ENCODE measurements around the gene VAPB. TPM values are rescaled to one million over a fixed set of nuclear protein-coding genes. Genes with fewer than 3 reads are reported as not detected.
A peak's percentile ranks its signal among the peaks of the same experiment; 100 is the strongest.

The VAPB gene
- total RNA-seq, 1 experiment from 2014 or later, result 46.6 TPM

DNA sequence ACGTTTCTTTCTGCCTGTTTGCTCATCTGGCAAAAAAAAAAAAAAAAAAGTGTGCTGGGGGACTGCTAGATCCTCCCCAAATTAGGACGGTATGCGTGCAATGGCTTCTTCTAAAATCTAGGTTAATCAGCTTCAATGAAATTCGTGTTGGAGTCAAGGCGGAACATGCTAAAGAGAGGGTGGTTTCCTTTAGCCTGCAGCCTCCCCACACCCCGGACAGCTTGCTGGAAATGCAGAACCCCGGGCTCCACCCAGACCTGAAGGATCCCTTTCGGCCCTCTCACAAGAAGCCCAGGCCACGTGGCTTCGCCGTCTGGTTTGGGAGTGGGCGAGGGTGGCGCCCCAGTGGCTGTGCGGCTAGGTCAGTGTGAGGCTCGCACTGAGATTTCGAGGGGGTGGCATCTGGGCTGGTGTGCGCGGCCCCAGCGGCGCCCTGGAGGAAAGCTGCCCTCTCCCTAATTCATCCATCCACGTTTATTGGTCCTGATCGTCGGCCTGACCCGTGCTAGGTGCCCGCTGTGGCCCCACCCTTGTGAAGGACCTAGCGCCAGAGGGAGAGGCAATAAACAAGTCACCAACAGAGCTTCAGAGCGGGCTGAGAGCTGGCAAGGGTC is 77.2 kb downstream of the VAPB start (continued):
- TF ChIP-seq, protein P1, sequence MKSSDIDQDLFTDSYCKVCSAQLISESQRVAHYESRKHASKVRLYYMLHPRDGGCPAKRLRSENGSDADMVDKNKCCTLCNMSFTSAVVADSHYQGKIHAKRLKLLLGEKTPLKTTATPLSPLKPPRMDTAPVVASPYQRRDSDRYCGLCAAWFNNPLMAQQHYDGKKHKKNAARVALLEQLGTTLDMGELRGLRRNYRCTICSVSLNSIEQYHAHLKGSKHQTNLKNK (CRISPR knock-in tag; IDR thresholded peaks at IDR 0.05), result no peak

DNA sequence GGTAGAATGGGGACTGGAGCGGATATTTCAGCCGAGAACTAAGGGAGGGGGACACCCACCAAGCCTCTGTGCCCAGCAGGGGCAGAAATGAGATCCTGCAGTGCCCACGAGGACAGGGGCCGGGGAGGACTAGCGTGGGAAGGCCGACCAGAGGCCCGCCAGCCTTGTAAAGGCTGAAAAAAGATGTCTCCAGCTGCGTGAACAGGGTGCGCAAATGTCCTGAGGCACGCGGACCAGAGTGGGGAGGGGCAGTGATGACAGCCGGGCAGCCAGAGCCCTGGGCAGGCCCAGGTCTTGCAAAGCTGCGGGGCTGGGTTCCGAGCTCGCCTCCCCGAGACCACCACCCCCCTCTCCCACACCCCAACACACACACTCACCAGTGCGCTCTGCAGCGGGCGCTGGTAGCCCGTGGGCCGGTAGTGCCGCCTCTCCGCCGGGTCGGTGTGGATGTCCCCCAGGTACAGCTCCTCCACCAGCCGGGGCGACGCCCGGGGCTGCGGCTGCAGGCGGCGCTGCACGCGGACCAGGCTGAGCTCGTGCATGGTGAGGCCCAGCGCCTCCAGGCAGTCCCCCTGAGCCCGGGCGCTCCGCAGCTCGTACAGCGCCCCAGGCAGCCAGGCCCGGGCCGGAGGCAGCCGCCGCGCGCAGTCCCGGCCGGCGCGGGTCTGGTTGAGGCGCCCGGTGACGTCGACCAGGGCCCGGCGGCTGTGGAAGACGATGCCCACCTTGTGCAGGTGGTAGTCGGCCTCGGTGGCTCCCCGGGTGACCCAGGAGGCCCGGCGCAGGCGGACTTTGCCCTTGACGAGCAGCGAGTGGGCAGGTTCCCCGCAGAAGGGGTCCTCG is 77.9 kb downstream of the VAPB start:
- no peak for DNase-seq (ENCODE audit: low spot score)

GRCh38 chr20:58467572-58468527 is 78.8 kb downstream of the VAPB start:
- no peak overlapping the region for H3K27ac Mint-ChIP-seq
- H3K27me3 Mint-ChIP-seq (ENCODE audit: low read depth), result no peaks in the 10 kb centered on the region
- no peak for DNase-seq (ENCODE audit: low spot score)
- H3K36me3 Mint-ChIP-seq, result peaks cover 5% of the 10 kb centered on the region; the same call in 1 of the 2 replicates
- H3K4me3 Mint-ChIP-seq, result no peak overlapping the region
- H3K4me1 Mint-ChIP-seq, result 0 out of 2 replicates have a peak, but pooled peaks cover 4% of the 10 kb centered on the region
- peaks cover 5% of the 10 kb centered on the region; the same call in 1 of the 2 replicates for H3K9me3 Mint-ChIP-seq
- POLR2A ChIA-PET, result interaction anchor here (1.5 kb wide), 1 partner anchor 238 kb away, joined by 3 read pairs; no protein-coding TSS in a partner anchor
- ATAC-seq, result peak; percentile 22; the same call in 1 of the 2 replicates
- CTCF ChIA-PET, result interaction anchor here (1.2 to 3.4 kb wide), 2 partner anchors 14 to 220 kb away, joined by 3 to 17 read pairs; no protein-coding TSS in a partner anchor
- TF ChIP-seq NFE2L1 (CRISPR knock-in tag; IDR thresholded peaks at IDR 0.05) (no peak), FOXP4 (CRISPR knock-in tag; IDR thresholded peaks at IDR 0.05) (no peak), ATF1 (CRISPR knock-in tag; IDR thresholded peaks at IDR 0.05) (no peak), ZNF532 (CRISPR knock-in tag; IDR thresholded peaks at IDR 0.05; ENCODE audit: borderline replicate concordance) (no peak), ZNF121 (CRISPR knock-in tag; IDR thresholded peaks at IDR 0.05) (no peak), SP1 (CRISPR knock-in tag; conservative IDR thresholded peaks at IDR 0.05) (no peak), FOXJ3 (CRISPR knock-in tag; IDR thresholded peaks at IDR 0.05; ENCODE audit: borderline replicate concordance) (no peak), EMX1 (CRISPR knock-in tag; IDR thresholded peaks at IDR 0.05) (no peak), ZBTB21 (CRISPR knock-in tag; IDR thresholded peaks at IDR 0.05; ENCODE audit: borderline replicate concordance) (no peak)
- TF ChIP-seq, protein P2, sequence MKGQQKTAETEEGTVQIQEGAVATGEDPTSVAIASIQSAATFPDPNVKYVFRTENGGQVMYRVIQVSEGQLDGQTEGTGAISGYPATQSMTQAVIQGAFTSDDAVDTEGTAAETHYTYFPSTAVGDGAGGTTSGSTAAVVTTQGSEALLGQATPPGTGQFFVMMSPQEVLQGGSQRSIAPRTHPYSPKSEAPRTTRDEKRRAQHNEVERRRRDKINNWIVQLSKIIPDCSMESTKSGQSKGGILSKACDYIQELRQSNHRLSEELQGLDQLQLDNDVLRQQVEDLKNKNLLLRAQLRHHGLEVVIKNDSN (CRISPR knock-in tag; IDR thresholded peaks at IDR 0.05), result no peak
- TF ChIP-seq, protein P3, sequence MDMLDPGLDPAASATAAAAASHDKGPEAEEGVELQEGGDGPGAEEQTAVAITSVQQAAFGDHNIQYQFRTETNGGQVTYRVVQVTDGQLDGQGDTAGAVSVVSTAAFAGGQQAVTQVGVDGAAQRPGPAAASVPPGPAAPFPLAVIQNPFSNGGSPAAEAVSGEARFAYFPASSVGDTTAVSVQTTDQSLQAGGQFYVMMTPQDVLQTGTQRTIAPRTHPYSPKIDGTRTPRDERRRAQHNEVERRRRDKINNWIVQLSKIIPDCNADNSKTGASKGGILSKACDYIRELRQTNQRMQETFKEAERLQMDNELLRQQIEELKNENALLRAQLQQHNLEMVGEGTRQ (CRISPR knock-in tag; IDR thresholded peaks at IDR 0.05), result no peak

More for the DNA sequence above, 77.9 kb downstream of the VAPB start:
- ChIA-PET POLR2A (interaction anchor here (1.5 kb wide), 1 partner anchor 237 kb away, joined by 3 read pairs; no protein-coding TSS in a partner anchor), CTCF (interaction anchor here (1.2 to 3.4 kb wide), 3 partner anchors 15 to 219 kb away, joined by 3 to 17 read pairs (median 4); no protein-coding TSS in a partner anchor)
- Mint-ChIP-seq H3K4me3 (no peak overlapping the region), H3K9me3 (peaks cover 7% of the 10 kb centered on the region), H3K36me3 (peaks cover 5% of the 10 kb centered on the region; the same call in 1 of the 2 replicates), H3K4me1 (0 out of 2 replicates have a peak, but pooled peaks cover 4% of the 10 kb centered on the region), H3K27me3 (ENCODE audit: low read depth) (no peaks in the 10 kb centered on the region), H3K27ac (no peak overlapping the region)
- peak; percentile 61 for ATAC-seq
- TF ChIP-seq ZNF423 (CRISPR knock-in tag; IDR thresholded peaks at IDR 0.05), result no peak
- TF ChIP-seq ZNF138 (CRISPR knock-in tag; conservative IDR thresholded peaks at IDR 0.05), result no peak
- no peak for TF ChIP-seq HMGXB4 (CRISPR knock-in tag; IDR thresholded peaks at IDR 0.05)
- TF ChIP-seq KAT7 (CRISPR knock-in tag; IDR thresholded peaks at IDR 0.05; ENCODE audit: borderline replicate concordance), result no peak
- peak; percentile 55; the same call in 1 of the 2 replicates for TF ChIP-seq GTF2I (CRISPR knock-in tag; conservative IDR thresholded peaks at IDR 0.05)
- no peak for TF ChIP-seq SOX15 (CRISPR knock-in tag; IDR thresholded peaks at IDR 0.05)
- TF ChIP-seq SMAD4 (CRISPR knock-in tag; IDR thresholded peaks at IDR 0.05), result no peak

All from WTC11 (cell line).